ENCODE results near the gene MSL3. TPM values are rescaled to one million over a fixed set of nuclear protein-coding genes. Genes with fewer than 3 reads are reported as not detected.
A peak's percentile ranks its signal among the peaks of the same experiment; 100 is the strongest.

The MSL3 gene
- total and polyA plus RNA-seq, 10 donors, result 51.5 to 120 (median 66.9) TPM

DNA sequence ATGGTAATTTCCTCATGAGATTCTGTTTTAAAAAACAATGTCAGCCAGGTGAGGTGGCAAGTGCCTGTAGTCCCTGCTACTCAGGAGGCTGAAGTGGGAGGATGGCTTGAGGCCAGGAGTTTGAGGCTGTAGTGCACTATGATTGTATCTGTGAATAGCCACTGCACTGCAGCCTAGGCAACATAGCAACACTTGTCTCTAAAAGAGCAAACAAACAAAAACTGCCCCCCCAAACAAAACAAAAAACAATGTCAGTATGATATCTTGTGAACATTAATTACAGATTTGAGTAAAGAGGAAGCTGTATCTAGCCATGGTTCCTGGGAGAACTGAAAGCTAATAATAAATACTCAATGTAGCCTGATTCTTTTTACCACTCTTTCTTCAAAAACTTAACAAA, 6.8 kb upstream of the MSL3 start:
- no peaks in the 10 kb centered on the region for H3K36me3 ChIP-seq
- H3K4me1 ChIP-seq, result no peaks in the 10 kb centered on the region
- no peaks in the 10 kb centered on the region for H3K9me3 ChIP-seq
- no peak overlapping the region for H3K4me3 ChIP-seq
- H3K27me3 ChIP-seq (replicated peaks in 1 of 7), result peaks cover 0 to 4% (median 0%) of the 10 kb centered on the region in 7 donors
- TF ChIP-seq, protein P1, sequence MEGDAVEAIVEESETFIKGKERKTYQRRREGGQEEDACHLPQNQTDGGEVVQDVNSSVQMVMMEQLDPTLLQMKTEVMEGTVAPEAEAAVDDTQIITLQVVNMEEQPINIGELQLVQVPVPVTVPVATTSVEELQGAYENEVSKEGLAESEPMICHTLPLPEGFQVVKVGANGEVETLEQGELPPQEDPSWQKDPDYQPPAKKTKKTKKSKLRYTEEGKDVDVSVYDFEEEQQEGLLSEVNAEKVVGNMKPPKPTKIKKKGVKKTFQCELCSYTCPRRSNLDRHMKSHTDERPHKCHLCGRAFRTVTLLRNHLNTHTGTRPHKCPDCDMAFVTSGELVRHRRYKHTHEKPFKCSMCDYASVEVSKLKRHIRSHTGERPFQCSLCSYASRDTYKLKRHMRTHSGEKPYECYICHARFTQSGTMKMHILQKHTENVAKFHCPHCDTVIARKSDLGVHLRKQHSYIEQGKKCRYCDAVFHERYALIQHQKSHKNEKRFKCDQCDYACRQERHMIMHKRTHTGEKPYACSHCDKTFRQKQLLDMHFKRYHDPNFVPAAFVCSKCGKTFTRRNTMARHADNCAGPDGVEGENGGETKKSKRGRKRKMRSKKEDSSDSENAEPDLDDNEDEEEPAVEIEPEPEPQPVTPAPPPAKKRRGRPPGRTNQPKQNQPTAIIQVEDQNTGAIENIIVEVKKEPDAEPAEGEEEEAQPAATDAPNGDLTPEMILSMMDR (IDR thresholded peaks at IDR 0.05 in 8 of 11, conservative IDR thresholded peaks at IDR 0.05 in 3 of 11), result no peak
- TF ChIP-seq POLR2AphosphoS5 (IDR thresholded peaks at IDR 0.05) (no peak), POLR2A (IDR thresholded peaks at IDR 0.05) (no peak)
- peak overlapping the region in 2 of 8 donors; percentile 80 to 83 for H3K27ac ChIP-seq
- intact Hi-C loops (cut with DNase I; ENCODE audit: low total_unique reads), result no loop called here
- DNase-seq, result no peak

DNA sequence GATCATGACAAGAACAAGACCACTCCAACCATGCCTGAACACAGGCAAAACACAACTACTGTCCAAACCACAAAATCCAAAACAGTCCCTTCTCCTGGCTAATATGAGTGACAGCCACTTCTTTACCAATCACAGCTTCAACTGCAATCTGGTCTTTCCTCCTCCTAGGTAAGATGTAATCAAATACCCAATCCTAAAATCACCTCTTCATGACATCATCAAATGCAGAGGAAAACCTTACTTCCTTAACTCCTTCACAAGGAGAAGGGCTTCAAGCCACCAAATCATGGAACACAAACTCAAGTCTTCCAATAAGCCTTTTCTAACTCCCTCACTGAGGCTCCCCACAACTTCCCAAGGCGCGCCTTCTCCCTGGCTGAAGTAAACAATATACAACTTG, 4.4 kb upstream of the MSL3 start:
- Histone ChIP-seq H3K27ac (no peak overlapping the region), H3K4me3 (no peak overlapping the region), H3K27me3 (replicated peaks in 1 of 7) (no peaks in the 10 kb centered on the region), H3K36me3 (no peaks in the 10 kb centered on the region), H3K4me1 (peaks cover 0 to 7% (median 0%) of the 10 kb centered on the region in 6 donors), H3K9me3 (no peaks in the 10 kb centered on the region)
- intact Hi-C loops (cut with DNase I; ENCODE audit: low total_unique reads), result no loop called here
- no peak for TF ChIP-seq POLR2A (IDR thresholded peaks at IDR 0.05)
- TF ChIP-seq POLR2AphosphoS5 (IDR thresholded peaks at IDR 0.05), result no peak
- TF ChIP-seq, protein P1 (IDR thresholded peaks at IDR 0.05 in 8 of 11, conservative IDR thresholded peaks at IDR 0.05 in 3 of 11), result no peak
- 83 to 100% (median 95%) methylated on average over 2 of the region's 2 CpGs for whole genome bisulfite sequencing, 5 donors
- DNase-seq, result no peak

- Histone ChIP-seq H3K27ac (no peak overlapping the region), H3K4me1 (peaks cover 0 to 8% (median 0%) of the 10 kb centered on the region in 6 donors), H3K9me3 (no peaks in the 10 kb centered on the region), H3K27me3 (replicated peaks in 1 of 7) (no peaks in the 10 kb centered on the region), H3K4me3 (no peak overlapping the region), H3K36me3 (no peaks in the 10 kb centered on the region)
- 81 to 96% (median 92%) methylated on average over 13 to 18 of the region's 18 CpGs for WGBS, 5 donors
- intact Hi-C loops (cut with DNase I; ENCODE audit: low total_unique reads), result no loop called here
- DNase-seq, result no peak
- TF ChIP-seq, protein P1 (IDR thresholded peaks at IDR 0.05 in 8 of 11, conservative IDR thresholded peaks at IDR 0.05 in 3 of 11), result no peak
- TF ChIP-seq POLR2AphosphoS5 (IDR thresholded peaks at IDR 0.05) (no peak), POLR2A (IDR thresholded peaks at IDR 0.05) (no peak)
These were observed 2.9 kb upstream of the MSL3 start for GRCh38 chrX:11754958-11755645.

- no peak for DNase-seq
- no peak overlapping the region for H3K4me3 ChIP-seq
- 71 to 94% (median 80%) methylated on average over 2 of the region's 2 CpGs for WGBS, 5 donors
- intact Hi-C loops (cut with DNase I; ENCODE audit: low total_unique reads), result no loop called here
- TF ChIP-seq POLR2AphosphoS5 (IDR thresholded peaks at IDR 0.05) (no peak), POLR2A (IDR thresholded peaks at IDR 0.05) (no peak)
- TF ChIP-seq, protein P1 (IDR thresholded peaks at IDR 0.05 in 8 of 11, conservative IDR thresholded peaks at IDR 0.05 in 3 of 11), result no peak
- H3K4me1 ChIP-seq, result peaks cover 0 to 14% (median 1%) of the 10 kb centered on the region in 6 donors
- H3K9me3 ChIP-seq, result no peaks in the 10 kb centered on the region
- peaks cover 0 to under 1% (median under 1%) of the 10 kb centered on the region in 6 donors for H3K36me3 ChIP-seq
- H3K27me3 ChIP-seq (replicated peaks in 1 of 7), result no peaks in the 10 kb centered on the region
- H3K27ac ChIP-seq, result no peak overlapping the region
These were observed 2.3 kb upstream of the MSL3 start for GRCh38 chrX:11755724-11756123.

Data from spleen (tissue), 11 donors.